Pulmonary artery endothelial cell (primary cell): ENCODE data around the gene HIPK2. TPM values are rescaled to one million over a fixed set of nuclear protein-coding genes. Genes with fewer than 3 reads are reported as not detected.
"Not testable (repeated sequence)": the region's sequence is repeated elsewhere in the genome, so short reads cannot be mapped to it uniquely, and the experiment has no call there.

Experiments used
- DNase-seq: peaks from one replicate; pipeline ENCODE4 v3.0.0-alpha.2; 2011; ENCODE audit warnings: low read depth, low spot score
- total RNA-seq: library from RNA; depleted of rRNA; stranded (reverse); fragments of >200 nt; gene quantifications from 2 replicates; pipeline ENCODE4 v1.2.3, GENCODE V29; 2014

HIPK2 gene
- total RNA-seq, 1 donor from 2014 or later = 10.6 TPM

GRCh38 chr7:139674341-139674740 lies 103.5 kb downstream of the HIPK2 start:
- no peak for DNase-seq

DNA sequence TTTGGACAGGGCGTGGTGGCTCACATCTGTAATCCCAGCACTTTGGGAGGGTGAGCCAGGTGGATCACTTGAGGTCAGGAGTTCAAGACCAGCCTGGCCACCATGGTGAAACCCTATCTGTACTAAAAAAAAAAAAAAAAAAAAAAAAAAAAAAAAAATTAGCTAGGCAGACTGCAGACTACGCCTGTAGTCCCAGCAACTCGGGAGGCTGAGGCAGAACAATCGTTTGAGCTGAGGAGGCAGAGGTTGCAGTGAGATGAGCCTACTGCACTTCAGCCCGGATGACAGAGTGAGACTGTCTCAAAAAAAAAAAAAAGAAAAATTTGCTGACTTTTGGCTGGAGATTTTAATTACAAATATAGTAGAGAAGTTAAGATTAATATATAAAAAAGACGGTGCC lies 104.0 kb downstream of the HIPK2 start:
- DNase-seq = no peak

DNA sequence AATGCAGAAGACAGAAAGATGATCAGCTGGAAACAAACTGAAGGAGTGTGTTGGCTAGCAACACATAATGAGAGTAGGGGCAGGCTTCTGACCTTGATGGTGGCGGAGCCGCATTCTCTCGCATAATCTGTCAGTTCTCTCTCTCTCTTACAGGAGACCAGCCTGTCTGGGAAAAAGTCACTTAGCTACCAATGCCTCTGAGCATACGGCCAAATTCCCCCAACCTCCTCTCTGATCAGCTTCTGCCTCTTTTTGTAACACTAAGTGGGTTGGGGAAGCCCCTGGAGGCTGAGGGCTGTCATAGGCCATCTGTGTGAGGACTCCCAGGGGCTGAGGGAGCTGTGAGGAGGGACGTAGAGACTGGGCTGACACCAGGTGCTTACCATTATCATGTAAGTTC lies 104.6 kb downstream of the HIPK2 start:
- DNase-seq = no peak

GRCh38 chr7:139671967-139672366 lies 105.8 kb downstream of the HIPK2 start:
- DNase-seq = no peak

DNA sequence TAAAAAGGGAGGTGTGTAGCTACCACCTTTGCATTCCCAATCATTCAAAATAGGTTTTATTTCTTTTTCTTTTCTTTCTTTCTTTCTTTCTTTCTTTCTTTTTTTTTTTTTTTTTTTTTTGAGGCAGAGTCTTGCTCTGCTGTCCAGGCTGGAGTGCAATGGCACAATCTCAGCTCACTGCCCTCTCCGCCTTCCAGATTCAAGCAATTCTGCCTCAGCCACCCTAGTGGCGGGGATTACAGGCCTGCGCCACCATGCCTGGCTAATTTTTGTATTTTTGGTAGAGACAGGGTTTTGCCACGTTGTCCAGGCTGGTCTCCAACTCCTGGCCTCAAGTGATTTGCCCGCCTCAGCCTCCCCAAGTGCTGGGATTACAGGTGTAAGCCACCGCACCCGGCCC lies 107.1 kb downstream of the HIPK2 start:
- not testable (repeated sequence) for DNase-seq

DNA sequence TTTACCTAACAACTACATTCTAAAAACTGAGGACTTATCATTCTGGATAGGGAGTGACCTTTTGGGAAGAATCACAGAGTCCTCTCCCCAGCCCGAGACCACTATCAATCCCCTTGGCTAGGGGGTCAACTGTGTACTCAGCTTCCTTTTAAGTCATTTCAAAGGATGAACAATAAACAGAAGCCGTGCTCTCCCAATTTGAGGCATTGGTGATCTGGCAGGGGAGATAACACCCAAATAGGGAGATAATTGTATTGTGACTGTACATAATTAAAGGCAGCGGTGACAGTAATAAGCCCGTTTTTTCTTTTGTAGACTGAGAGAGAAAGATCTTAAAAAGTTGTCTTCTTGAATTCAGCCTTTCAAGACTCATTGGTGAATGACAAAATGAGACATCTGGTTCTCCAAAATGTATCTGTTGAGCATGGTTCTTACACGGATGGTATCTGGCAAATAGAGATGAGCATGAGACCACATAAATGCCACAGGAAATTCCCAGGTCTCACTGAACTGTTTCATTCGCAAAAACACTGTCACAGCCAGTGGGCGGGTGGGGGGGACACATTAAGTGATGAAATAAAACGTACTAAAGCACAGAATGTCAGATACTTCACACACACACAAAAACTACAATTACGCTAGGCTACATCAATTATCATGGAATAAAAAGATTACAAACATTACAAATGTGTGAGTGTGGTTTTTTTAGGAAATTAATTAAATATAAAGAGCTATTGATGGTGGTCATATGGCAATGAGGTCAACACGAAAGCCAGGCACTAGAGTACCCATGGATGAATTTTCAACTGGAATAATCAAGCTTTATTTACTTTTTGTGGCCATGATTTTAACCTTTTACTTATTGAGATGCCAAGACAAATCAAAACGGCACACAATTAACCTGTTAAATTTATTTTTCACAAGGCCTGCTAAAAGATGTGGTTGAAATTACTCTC lies 108.4 kb downstream of the HIPK2 start:
- no peak for DNase-seq

DNA sequence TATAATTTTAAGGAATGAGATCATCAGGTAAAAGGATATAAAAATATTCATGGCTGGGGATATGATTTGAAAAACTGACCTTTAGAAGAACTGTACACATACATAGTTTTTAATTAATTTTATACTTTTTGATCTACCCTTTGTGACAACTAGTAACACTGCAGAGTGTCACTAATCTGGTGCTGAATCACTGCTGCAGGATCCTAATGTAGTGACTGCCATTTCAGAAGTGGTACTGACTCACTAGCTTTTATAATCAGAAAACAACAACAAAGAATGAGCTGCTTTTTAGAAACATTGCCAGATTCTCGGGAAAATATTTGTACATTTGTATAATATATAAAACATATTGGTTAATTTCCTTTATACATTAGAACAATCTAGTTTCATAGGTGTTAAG lies 110.4 kb downstream of the HIPK2 start:
- DNase-seq = no peak

DNA sequence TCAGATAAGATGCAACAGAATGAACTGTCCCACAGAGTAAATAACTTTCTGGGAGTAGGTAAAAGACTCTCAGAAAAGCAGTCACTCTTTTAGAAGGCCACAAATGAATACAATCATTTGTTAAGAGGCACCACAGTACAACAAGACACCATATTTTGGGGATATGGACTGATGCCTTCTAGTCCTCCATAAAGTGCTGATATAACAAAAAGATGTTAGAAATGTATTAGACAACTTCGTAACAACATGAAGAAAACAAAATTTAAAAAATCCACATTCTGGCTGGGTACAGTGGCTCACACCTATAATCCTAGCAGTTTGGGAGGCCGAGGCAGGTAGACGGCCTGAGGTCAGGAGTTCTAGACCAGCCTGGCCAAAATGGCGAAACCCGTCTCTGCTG lies 111.3 kb downstream of the HIPK2 start:
- DNase-seq = no peak

- DNase-seq = no peak
Observed at GRCh38 chr7:139664434-139664833, 113.4 kb downstream of the HIPK2 start.

- no peak for DNase-seq
Observed at GRCh38 chr7:139663608-139664177, 114.1 kb downstream of the HIPK2 start.

- DNase-seq = no peak
Observed at GRCh38 chr7:139661903-139662302, 115.9 kb downstream of the HIPK2 start.

DNA sequence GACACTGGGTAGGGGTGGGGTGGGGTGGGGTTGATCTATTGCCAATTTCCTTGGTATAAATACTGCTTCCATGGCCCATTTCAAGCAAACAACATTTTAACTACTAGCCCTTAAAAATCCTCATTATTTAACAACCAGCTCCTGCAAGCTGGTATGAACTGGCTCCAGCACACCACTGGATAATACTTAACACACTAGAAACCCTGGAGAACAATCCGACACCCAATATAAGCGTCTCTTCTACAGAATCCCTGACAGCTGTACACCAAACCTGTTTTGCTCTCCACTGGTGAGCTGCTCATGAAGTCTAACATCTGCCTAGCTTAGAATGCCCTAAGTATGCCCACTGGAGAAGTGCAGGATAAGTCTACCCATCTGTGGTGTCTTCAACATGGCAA lies 116.8 kb downstream of the HIPK2 start:
- DNase-seq = no peak

- no peak for DNase-seq
Observed at GRCh38 chr7:139660317-139661042, 117.3 kb downstream of the HIPK2 start.

GRCh38 chr7:139659922-139660316 lies 117.9 kb downstream of the HIPK2 start:
- no peak for DNase-seq

DNA sequence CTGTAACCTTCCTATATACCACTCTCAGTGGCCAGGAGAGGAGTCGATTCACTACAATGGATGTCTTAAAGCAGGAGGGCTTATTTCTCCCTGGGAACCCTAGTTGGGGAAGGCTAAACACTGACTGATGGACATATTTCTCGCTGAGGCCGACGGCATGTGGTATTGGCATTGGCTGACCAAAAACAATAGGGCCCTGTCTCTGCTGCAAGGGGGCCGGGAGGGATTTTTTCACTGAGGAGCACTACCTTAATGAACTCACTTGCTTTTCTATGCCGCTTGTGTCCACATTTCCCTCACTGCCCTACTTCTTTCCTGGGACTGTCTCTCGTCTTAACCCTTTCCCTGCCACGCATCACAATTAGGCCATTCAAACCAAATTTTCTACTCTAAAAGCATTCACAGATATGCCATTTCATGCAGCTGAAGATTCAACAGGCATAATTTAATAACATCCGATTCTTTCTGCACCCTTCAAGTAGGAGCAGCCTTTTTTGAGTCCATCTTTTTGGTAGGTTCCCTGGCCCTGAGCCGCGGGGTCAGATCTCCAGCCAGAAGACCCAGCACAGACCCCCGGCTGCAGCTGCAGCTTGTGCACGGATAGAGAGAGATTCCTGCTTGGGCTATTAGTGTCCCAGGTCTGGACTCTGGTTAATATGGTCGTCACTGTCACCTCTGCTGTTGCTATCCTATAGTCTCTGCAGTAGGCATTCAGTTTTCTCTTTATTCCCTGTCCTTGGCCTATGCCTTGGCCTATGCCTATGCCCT lies 118.7 kb downstream of the HIPK2 start:
- no peak for DNase-seq

- DNase-seq = no peak
Observed at GRCh38 chr7:139658296-139658695, 119.5 kb downstream of the HIPK2 start.

GRCh38 chr7:139657725-139658124 lies 120.1 kb downstream of the HIPK2 start:
- no peak for DNase-seq

DNA sequence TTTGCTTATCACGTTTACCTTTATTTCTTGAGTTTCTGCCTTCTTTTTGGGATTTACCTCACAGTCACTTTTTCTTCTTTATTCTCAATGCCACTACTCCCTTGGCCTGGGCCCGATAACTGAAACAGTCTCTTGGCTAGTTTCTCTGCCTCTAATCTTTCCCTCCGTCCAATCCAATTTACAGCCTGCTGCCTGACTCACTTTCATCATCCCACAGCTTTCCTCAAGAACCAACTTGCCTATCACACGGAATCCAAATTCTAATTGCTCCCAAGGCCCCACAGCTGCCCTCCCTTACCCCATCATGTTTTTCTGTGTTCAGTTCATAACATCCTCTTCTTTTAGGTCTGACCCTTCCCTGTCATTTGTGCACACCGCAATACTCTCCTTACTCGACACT lies 121.4 kb downstream of the HIPK2 start:
- DNase-seq = no peak

DNA sequence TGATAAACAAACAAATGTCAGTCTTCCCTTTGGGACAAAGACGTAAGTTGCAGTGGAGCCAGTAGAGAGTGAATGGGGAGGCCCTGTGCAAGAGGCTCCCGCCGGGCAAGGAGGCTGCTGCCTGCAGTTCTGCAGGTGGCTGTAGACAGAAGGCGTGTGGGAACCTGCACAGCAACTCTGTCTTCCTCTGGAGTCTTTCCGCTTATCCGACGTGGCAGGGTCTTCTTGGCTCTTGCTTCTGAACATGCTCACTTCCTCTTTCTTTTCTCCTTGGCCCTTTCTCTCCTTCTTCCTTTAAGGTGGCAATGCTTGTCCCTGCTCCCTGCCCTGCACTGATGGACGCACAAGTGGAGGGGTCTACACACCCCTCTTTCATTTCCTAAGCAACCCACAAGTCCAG lies 122.5 kb downstream of the HIPK2 start:
- no peak for DNase-seq

GRCh38 chr7:139654276-139655181 lies 123.3 kb downstream of the HIPK2 start:
- DNase-seq = no peak
